H9 (cell line): ENCODE results near the gene CREB3L2. TPM values are rescaled to one million over a fixed set of nuclear protein-coding genes. Genes with fewer than 3 reads are reported as not detected.

Source experiments
- DNase-seq: peaks from one replicate; pipeline ENCODE4 v3.0.0-alpha.2; 2017
- H2AFZ ChIP-seq: one replicate; pipeline ENCODE4 v1.6.1; 2013; ENCODE audit warnings: mild to moderate bottlenecking, low read length, control low read depth, moderate library complexity
- H2AK5ac ChIP-seq: 2 replicates; pipeline ENCODE4 v1.6.1; 2013; ENCODE audit warnings: low read length, control low read depth, mixed read lengths; ENCODE audit not compliant: insufficient read length
- H2BK120ac ChIP-seq: one replicate; pipeline ENCODE4 v1.6.1; 2013; ENCODE audit warnings: low read depth, mild to moderate bottlenecking, low read length, control low read depth, inconsistent platforms; ENCODE audit not compliant: poor library complexity, severe bottlenecking
- H2BK12ac ChIP-seq: 2 replicates; pipeline ENCODE4 v1.6.1; 2013; ENCODE audit warnings: low read length, control low read depth, mixed read lengths, low read depth; ENCODE audit not compliant: insufficient read length
- H2BK15ac ChIP-seq: 2 replicates; pipeline ENCODE4 v1.6.1; 2013; ENCODE audit warnings: low read depth, low read length, control low read depth
- H2BK20ac ChIP-seq: one replicate; pipeline ENCODE4 v1.6.1; 2013; ENCODE audit warnings: low read depth, mild to moderate bottlenecking, low read length, control low read depth, inconsistent platforms; ENCODE audit not compliant: poor library complexity, severe bottlenecking
- H2BK5ac ChIP-seq: 2 replicates; pipeline ENCODE4 v1.6.1; 2013; ENCODE audit warnings: low read length, control low read depth, mixed read lengths; ENCODE audit not compliant: insufficient read length
- H3K14ac ChIP-seq: 2 replicates; pipeline ENCODE4 v1.6.1; 2013; ENCODE audit warnings: low read length, control low read depth; ENCODE audit not compliant: insufficient read depth
- H3K18ac ChIP-seq: 2 replicates; pipeline ENCODE4 v1.6.1; 2013; ENCODE audit warnings: low read depth, mild to moderate bottlenecking, mixed read lengths, low read length, control low read depth; ENCODE audit not compliant: insufficient read length
- H3K23ac ChIP-seq: 2 replicates; pipeline ENCODE4 v1.6.1; 2013; ENCODE audit warnings: low read length, control low read depth, mixed read lengths, low read depth; ENCODE audit not compliant: insufficient read length
- H3K23me2 ChIP-seq: 2 replicates; pipeline ENCODE4 v1.6.1; 2013; ENCODE audit warnings: low read depth, mild to moderate bottlenecking, mixed read lengths, low read length, control low read depth; ENCODE audit not compliant: insufficient read length, poor library complexity, severe bottlenecking
- H3K27ac ChIP-seq: 2 replicates; pipeline ENCODE4 v1.5.1; 2013; ENCODE audit warnings: low read length, control low read depth, mixed read lengths, low read depth; ENCODE audit not compliant: insufficient read length
- H3K27me3 ChIP-seq: 2 replicates; pipeline ENCODE4 v1.6.1; 2013; ENCODE audit warnings: low read length, control low read depth, inconsistent platforms; ENCODE audit not compliant: insufficient read depth
- H3K4ac ChIP-seq: 2 replicates; pipeline ENCODE4 v1.6.1; 2013; ENCODE audit warnings: low read depth, mild to moderate bottlenecking, control low read depth, inconsistent platforms, low read length, moderate library complexity
- H3K4me1 ChIP-seq: 2 replicates; pipeline ENCODE4 v1.6.1; 2013; ENCODE audit warnings: low read length, control low read depth, inconsistent platforms; ENCODE audit not compliant: insufficient read depth
- H3K4me2 ChIP-seq: 2 replicates; pipeline ENCODE4 v1.6.1; 2013; ENCODE audit warnings: low read length, control low read depth, mixed read lengths; ENCODE audit not compliant: insufficient read length, insufficient read depth
- H3K56ac ChIP-seq: 2 replicates; pipeline ENCODE4 v1.6.1; 2013; ENCODE audit warnings: low read depth, mild to moderate bottlenecking, mixed read lengths, low read length, control low read depth; ENCODE audit not compliant: insufficient read length
- H3K79me1 ChIP-seq: 2 replicates; pipeline ENCODE4 v1.6.1; 2013; ENCODE audit warnings: low read depth, mild to moderate bottlenecking, moderate library complexity, low read length, control low read depth, inconsistent platforms; ENCODE audit not compliant: insufficient read depth, poor library complexity, severe bottlenecking
- H3K79me2 ChIP-seq: 2 replicates; pipeline ENCODE4 v1.6.1; 2013; ENCODE audit warnings: low read length, control low read depth, inconsistent platforms; ENCODE audit not compliant: insufficient read depth
- H3K9ac ChIP-seq: 2 replicates; pipeline ENCODE4 v1.6.1; 2013; ENCODE audit warnings: low read length, control low read depth, mixed read lengths; ENCODE audit not compliant: insufficient read length; ENCODE audit errors: extremely low read depth
- H3K9me3 ChIP-seq: one replicate; pipeline ENCODE4 v1.6.1; 2013; ENCODE audit warnings: low read depth, low read length, inconsistent platforms; ENCODE audit not compliant: control insufficient read depth
- H3T11ph ChIP-seq: one replicate; pipeline ENCODE4 v1.6.1; 2013; ENCODE audit warnings: mild to moderate bottlenecking, low read length, control low read depth, inconsistent platforms
- H4K20me1 ChIP-seq: one replicate; pipeline ENCODE4 v1.6.1; 2013; ENCODE audit not compliant: control insufficient read depth, insufficient read length, insufficient read depth
- H4K5ac ChIP-seq: 2 replicates; pipeline ENCODE4 v1.6.1; 2013; ENCODE audit warnings: low read depth, mild to moderate bottlenecking, mixed read lengths, low read length, control low read depth; ENCODE audit not compliant: insufficient read length
- H4K8ac ChIP-seq: replicated peaks from 2 replicates; pipeline ENCODE4 v1.6.1; 2013; ENCODE audit warnings: low read length, control low read depth, mixed read lengths, low read depth; ENCODE audit not compliant: insufficient read length
- H4K91ac ChIP-seq: 2 replicates; pipeline ENCODE4 v1.6.1; 2013; ENCODE audit warnings: low read depth, mild to moderate bottlenecking, moderate library complexity, mixed read lengths, low read length, control low read depth; ENCODE audit not compliant: insufficient read length
- H3K27ac Mint-ChIP-seq, 3 experiments: 2 replicates in 2 of 3; 3 replicates in 1 of 3; pipeline ENCODE4 v1.8.0; 2020 to 2021; ENCODE audit warnings: mixed read lengths in 3 of 3, mild to moderate bottlenecking in 1 of 3, moderate library complexity in 1 of 3
- H3K27me3 Mint-ChIP-seq: 2 replicates; pipeline ENCODE4 v1.8.0; 2021; ENCODE audit warnings: low read depth, mild to moderate bottlenecking, moderate library complexity, mixed read lengths
- H3K36me3 Mint-ChIP-seq, 3 experiments: 2 replicates in 2 of 3; 3 replicates in 1 of 3; pipeline ENCODE4 v1.8.0; 2020 to 2021; ENCODE audit warnings: low read depth in 3 of 3, mixed read lengths in 3 of 3; ENCODE audit not compliant: insufficient read depth in 1 of 3
- H3K4me1 Mint-ChIP-seq, 2 experiments: 2 replicates each; pipeline ENCODE4 v1.8.0; 2020; ENCODE audit warnings: mixed read lengths in 2 of 2
- H3K4me3 Mint-ChIP-seq, 2 experiments: 2 replicates in 1 of 2; 3 replicates in 1 of 2; pipeline ENCODE4 v1.8.0; 2020 to 2021; ENCODE audit warnings: mild to moderate bottlenecking in 2 of 2, mixed read lengths in 2 of 2, moderate library complexity in 1 of 2
- H3K9me3 Mint-ChIP-seq, 2 experiments: 2 replicates in 1 of 2; 3 replicates in 1 of 2; pipeline ENCODE4 v1.8.0; 2020; ENCODE audit warnings: mild to moderate bottlenecking in 2 of 2, mixed read lengths in 2 of 2, moderate library complexity in 1 of 2
- CTCF ChIP-seq: fragments of 200-600 bp; sonication (generic); conservative IDR thresholded peaks from 3 replicates; pipeline ENCODE4 v1.8.0; 2021; ENCODE audit warnings: antibody characterized with exemption, mild to moderate bottlenecking
- WGBS: extraction: QIAGEN DNeasy Blood & Tissue Kit; methylation state at CpG from one replicate; pipeline ENCODE4 v1.1.7; 2013; ENCODE audit warnings: missing lambda C conversion rate, low lambda C conversion rate, mixed read lengths; ENCODE audit not compliant: insufficient read length; ENCODE audit errors: extremely low coverage; 5-methylcytosine and 5-hydroxymethylcytosine counted together
- total RNA-seq: library from RNA; stranded (reverse); gene quantifications from 2 replicates; pipeline ENCODE4 v1.2.1, GENCODE V29; 2021

The CREB3L2 gene
- total RNA-seq, 1 experiment from 2014 or later = 60.7 TPM

DNA sequence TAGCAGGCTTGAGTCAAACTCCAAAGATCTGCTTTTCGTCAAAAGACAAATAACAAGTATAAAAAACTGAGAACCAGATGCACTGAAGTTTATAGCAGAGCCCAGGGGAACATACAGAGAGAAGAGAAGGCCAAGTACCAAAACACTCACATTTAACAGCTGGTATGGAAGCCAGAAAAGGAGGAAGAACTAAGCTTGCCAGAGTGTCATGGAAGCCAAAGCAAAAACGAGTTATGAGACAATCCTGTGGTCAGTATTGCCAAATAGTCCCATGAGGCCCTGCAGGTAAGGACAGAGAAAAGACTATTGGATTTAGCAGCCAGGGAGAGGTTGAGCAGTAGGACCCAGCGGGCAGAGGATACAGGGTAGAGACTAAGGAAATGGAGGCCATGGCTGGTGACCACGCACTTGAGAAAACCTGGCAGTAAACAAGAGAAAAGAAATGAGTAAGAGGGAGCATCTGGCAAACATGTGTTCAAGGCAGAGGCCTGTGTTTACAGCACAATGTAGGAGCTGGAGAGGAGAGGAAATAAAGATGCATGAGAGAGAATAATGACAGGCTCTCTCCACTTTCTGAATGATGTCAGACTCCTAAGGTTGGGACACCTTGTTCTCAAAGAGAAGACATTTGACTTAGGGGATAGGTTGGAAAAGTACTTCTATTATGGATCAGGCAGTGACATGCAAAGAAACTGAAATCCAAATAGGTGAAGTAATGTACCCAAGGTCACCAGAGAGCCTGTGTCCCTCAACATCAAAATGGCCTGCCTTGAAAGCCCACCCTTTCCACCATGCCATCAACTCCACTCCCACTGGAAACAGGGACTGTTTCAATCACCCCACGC is 9.1 kb downstream of the CREB3L2 start:
- H3K4me3 Mint-ChIP-seq = no peak overlapping the region
- Histone ChIP-seq H3K23ac (no peak overlapping the region), H2BK20ac (no peak overlapping the region), H3K14ac (no peak overlapping the region), H3K56ac (no peak overlapping the region), H3K79me2 (peaks cover 8% of the 10 kb centered on the region; the same call in 1 of the 2 replicates), H3K27me3 (no peaks in the 10 kb centered on the region), H3T11ph (no peak overlapping the region), H2BK5ac (no peak overlapping the region), H2BK120ac (no peak overlapping the region), H3K79me1 (peaks cover 4% of the 10 kb centered on the region), H3K9ac (no peak overlapping the region), H3K18ac (no peak overlapping the region), H4K8ac (no peak overlapping the region), H4K91ac (no peak overlapping the region), H3K4me2 (no peak overlapping the region), H3K23me2 (no peaks in the 10 kb centered on the region), H3K4me1 (peaks cover 5% of the 10 kb centered on the region; the same call in 1 of the 2 replicates), H2AK5ac (no peak overlapping the region), H4K5ac (no peak overlapping the region), H3K27ac (no peak overlapping the region), H2BK15ac (no peak overlapping the region), H3K4ac (no peak overlapping the region), H3K9me3 (no peaks in the 10 kb centered on the region), H4K20me1 (no peaks in the 10 kb centered on the region), H2AFZ (no peak overlapping the region), H2BK12ac (no peak overlapping the region)
- DNase-seq = no peak
- H3K36me3 Mint-ChIP-seq = peaks cover 8 to 30% (median 16%) of the 10 kb centered on the region in 3 experiments
- TF ChIP-seq CTCF = no peak
- peak overlapping the region; percentile 9 to 74 (median 51); a peak in 6 of 7 replicates for H3K27ac Mint-ChIP-seq
- peaks cover 10 to 11% of the 10 kb centered on the region in 2 experiments for H3K4me1 Mint-ChIP-seq
- no peaks in the 10 kb centered on the region for H3K9me3 Mint-ChIP-seq
- no peaks in the 10 kb centered on the region for H3K27me3 Mint-ChIP-seq
- no CpG with 5 or more reads among the region's 5 CpGs for WGBS
